ENCODE measurements around the gene CHKB.

Gene CHKB

DNA sequence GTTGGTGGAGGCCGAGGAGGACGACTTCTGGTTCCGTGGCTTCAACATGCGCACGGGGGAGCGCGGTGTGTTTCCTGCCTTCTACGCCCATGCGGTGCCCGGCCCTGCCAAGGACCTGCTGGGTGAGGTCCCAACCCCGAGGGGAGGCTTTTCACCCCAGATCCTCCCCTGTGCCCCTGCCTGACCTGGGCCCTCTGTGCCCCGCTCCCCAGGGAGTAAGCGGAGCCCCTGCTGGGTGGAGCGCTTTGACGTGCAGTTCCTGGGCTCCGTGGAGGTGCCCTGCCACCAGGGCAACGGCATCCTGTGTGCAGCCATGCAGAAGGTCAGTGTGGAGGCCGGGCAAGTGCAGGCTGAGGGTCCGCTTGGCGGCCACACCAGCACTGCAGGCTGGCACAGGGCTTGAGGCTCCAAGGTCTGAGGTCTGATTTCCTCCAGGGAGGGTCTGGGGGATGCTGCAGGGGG is 23.0 kb upstream of the CHKB start:
- Mint-ChIP-seq H3K27me3 (peaks cover 19% of the 10 kb centered on the region), H3K36me3 (peaks cover 1% of the 10 kb centered on the region), H3K27ac (no peak overlapping the region), H3K9me3 (no peaks in the 10 kb centered on the region), H3K4me1 (peaks cover 8% of the 10 kb centered on the region), H3K4me3 (no peak overlapping the region)

DNA sequence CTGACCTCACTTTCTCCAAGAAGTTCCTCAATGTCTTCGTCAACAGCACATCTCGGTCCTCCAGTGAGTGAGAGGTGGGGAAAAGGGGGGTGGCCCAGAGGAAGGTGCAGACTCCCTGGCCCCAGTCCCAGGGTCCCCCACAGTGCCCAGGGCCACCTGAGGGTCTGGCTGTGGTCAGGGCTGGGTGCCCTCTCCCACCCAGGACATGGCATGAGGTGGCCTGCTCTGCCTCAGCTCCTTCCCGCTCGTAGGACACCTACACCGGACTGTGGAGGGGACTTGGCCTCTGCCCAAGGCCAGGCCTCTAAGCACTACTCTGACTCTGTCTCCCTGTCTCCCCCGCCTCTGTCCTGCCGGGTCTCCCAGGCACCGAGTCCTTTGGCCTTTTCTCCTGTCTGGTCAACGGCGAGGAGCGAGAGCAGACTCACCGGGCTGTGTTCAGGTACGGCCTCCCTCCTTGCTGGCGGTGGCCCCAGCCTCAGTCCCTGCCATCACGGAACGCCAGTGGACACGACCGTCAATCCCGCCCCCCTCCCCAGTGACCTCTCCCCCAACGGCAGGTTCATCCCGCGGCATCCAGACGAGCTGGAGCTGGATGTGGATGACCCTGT is 22.5 kb upstream of the CHKB start:
- Mint-ChIP-seq H3K27ac (no peak overlapping the region), H3K9me3 (no peaks in the 10 kb centered on the region), H3K4me1 (peaks cover 8% of the 10 kb centered on the region), H3K27me3 (peaks cover 19% of the 10 kb centered on the region), H3K4me3 (no peak overlapping the region), H3K36me3 (peaks cover 1% of the 10 kb centered on the region)

DNA sequence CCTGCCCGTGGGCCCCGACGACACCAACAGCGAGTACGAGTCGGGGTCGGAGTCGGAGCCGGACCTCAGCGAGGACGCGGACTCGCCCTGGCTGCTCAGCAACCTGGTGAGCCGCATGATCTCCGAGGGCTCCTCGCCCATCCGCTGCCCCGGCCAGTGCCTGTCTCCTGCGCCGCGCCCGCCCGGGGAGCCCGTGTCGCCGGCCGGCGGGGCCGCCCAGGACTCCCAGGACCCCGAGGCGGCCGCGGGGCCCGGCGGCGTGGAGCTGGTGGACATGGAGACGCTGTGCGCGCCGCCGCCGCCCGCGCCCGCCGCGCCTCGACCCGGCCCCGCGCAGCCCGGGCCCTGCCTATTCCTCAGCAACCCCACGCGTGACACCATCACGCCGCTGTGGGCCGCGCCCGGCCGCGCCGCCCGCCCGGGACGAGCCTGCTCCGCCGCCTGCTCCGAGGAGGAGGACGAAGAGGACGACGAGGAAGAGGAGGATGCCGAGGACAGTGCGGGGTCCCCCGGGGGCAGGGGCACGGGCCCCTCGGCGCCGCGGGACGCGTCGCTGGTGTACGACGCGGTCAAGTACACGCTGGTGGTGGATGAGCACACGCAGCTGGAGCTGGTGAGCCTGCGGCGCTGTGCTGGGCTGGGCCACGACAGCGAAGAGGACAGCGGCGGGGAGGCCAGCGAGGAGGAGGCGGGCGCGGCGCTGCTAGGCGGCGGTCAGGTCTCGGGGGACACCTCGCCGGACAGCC is 21.8 kb upstream of the CHKB start:
- H3K27me3 Mint-ChIP-seq, result peaks cover 23% of the 10 kb centered on the region
- no peak overlapping the region for H3K4me3 Mint-ChIP-seq
- H3K9me3 Mint-ChIP-seq, result no peaks in the 10 kb centered on the region
- peaks cover 8% of the 10 kb centered on the region for H3K4me1 Mint-ChIP-seq
- H3K27ac Mint-ChIP-seq, result no peak overlapping the region
- H3K36me3 Mint-ChIP-seq, result peaks cover 1% of the 10 kb centered on the region

DNA sequence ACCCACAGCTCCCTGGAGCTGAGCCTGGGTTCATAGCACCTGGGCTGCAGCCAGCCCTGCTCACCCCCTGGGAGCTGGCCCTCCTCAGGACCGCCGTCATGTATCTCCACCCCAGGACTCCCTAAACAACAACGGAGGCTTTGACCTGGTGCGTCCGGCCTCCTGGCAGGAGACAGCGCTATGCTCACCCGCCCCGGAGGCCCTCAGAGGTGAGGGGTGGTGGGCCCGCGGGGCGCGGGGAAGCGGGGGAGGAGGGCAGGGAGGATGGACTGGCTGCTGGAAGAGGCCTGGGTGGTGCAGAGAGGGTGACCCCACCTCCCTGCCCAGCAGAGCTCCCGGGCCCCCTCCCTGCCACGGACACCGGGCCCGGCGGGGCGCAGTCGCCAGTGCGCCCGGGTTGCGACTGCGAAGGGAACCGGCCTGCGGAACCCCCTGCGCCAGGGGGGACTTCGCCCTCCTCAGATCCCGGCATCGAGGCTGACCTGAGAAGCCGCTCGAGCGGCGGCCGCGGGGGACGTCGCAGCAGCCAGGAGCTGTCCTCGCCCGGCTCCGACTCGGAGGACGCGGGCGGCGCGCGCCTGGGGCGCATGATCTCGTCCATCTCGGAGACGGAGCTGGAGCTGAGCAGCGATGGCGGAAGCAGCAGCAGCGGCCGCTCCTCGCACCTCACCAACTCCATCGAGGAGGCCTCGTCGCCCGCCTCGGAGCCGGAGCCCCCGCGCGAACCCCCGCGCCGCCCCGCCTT is 21.0 kb upstream of the CHKB start:
- Mint-ChIP-seq H3K27ac (no peak overlapping the region), H3K27me3 (peaks cover 23% of the 10 kb centered on the region), H3K9me3 (no peaks in the 10 kb centered on the region), H3K4me3 (no peak overlapping the region), H3K4me1 (peaks cover 8% of the 10 kb centered on the region), H3K36me3 (peaks cover 1% of the 10 kb centered on the region)

DNA sequence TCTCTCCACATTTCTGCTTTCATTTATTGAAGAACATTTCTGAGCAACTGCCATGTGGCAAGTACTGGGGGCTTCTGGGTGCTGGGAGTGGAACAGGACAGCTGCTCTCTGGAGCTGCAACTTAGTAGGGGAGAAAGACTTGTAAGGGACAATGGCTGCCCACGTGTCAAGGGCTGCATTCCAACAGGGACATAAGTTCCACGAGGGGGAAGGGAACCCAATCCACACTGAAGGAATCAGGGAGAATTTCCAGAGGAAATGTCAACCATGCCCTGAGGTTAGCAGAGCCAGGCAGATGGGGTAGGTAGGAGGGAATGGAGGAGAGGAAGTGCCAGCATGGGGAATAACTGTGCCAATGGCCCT is 19.7 kb upstream of the CHKB start:
- Mint-ChIP-seq H3K4me3 (peak overlapping the region; percentile 87), H3K27me3 (peaks cover 21% of the 10 kb centered on the region), H3K4me1 (peaks cover 8% of the 10 kb centered on the region), H3K27ac (no peak overlapping the region), H3K36me3 (peaks cover 3% of the 10 kb centered on the region), H3K9me3 (no peaks in the 10 kb centered on the region)

DNA sequence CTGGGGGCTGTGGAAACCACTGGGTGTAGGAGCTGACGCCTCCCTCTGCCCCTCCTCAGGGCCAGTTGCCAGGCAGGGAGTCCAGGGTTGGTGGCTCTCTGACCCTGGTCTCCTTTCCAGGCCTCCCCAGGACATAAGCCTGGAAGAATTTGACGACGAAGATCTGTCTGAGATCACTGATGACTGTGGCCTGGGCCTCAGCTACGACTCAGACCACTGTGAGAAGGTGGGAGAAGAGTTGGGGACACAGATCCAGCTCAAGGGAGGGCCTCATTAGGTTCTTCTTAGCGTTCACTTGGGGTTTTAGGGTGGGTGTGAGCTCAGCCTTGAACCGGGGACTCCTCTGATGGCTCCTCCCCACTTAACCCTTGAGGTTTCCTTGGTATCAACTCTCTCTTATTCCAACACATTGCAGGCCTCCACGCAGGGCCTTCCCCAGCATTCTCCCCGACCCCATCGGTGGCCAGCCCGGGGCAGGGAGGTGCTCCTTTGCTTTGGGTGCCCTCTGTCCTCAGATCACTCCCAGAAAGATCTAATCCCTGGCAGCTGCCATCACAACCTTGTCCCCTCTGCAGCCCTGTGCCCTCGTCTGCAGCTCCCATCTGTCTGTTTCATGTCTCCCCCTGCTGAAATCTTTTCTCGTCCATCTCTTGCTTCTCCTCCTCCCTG is 19.2 kb upstream of the CHKB start:
- Mint-ChIP-seq H3K9me3 (no peaks in the 10 kb centered on the region), H3K4me1 (peaks cover 8% of the 10 kb centered on the region), H3K36me3 (peaks cover 3% of the 10 kb centered on the region), H3K27me3 (peaks cover 21% of the 10 kb centered on the region), H3K4me3 (peak overlapping the region; percentile 87), H3K27ac (peak overlapping the region; percentile 80)

DNA sequence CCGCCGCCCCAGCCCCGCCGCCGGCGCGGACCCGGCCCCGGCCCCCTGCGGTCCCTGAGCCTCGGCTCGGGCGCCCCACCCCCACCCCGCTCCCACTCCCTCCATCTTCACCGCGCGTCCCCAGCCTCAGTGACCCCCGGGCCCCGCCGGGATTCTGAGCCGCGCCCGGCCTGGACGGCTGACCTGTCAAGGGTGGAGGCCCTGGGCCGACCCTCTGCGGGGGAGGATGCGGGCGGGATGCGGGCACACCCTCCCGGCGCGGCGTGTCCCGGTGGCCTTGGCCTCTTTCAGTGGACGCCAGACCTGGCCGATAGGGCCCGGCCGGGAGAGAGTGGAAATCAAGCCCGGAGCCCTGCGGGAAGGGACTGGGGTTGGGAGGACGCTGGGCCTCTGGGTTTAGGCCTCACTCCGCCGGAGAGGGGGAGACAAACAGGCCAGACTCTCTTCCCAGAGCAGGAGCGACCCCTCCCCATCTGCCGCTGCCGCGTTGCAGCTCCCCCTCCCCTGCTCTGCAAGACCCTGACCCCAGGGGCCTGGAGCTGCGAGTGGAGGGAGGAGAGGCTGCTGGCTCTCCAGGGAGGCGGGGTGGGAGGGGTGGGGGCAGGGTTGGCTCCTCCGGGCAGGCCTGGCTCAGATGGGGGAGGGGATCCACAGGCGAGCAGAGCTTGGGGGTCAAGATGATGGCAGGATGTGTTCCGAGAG is 18.5 kb upstream of the CHKB start:
- Mint-ChIP-seq H3K36me3 (peaks cover 3% of the 10 kb centered on the region), H3K9me3 (no peaks in the 10 kb centered on the region), H3K27ac (no peak overlapping the region), H3K4me3 (peak overlapping the region; percentile 87), H3K27me3 (peaks cover 21% of the 10 kb centered on the region), H3K4me1 (peaks cover 8% of the 10 kb centered on the region)

DNA sequence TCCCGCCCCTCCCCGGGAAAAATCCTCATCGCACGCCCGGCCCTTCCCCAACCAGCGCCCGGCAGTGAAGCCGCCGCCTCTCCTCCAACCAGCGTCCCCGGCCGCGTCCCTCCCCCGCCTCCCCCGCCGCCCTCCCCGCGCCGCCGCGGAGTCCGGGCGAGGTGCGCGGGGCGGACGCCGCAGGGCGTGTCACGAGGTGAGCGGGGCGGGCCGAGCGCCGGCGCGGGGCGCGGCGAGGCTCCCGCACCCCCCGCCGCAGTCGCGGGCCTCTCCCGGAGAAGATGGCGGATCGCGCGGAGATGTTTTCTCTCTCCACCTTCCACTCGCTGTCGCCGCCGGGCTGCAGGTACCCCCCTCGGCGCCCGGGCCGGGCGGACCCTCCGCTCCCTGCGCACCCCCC is 17.9 kb upstream of the CHKB start, which contains the start of gene MAPK8IP2:
MAPK8IP2 (plus strand) TSS at position 256 of the 400 bp plus-strand sequence; CDS start at position 282, 26 bp downstream.
- Mint-ChIP-seq H3K4me1 (peaks cover 8% of the 10 kb centered on the region), H3K9me3 (no peaks in the 10 kb centered on the region), H3K36me3 (peaks cover 3% of the 10 kb centered on the region), H3K27ac (no peak within 1 kb of the TSS), H3K4me3 (peak within 1 kb of the TSS; percentile 87), H3K27me3 (peaks cover 21% of the 10 kb centered on the region)

DNA sequence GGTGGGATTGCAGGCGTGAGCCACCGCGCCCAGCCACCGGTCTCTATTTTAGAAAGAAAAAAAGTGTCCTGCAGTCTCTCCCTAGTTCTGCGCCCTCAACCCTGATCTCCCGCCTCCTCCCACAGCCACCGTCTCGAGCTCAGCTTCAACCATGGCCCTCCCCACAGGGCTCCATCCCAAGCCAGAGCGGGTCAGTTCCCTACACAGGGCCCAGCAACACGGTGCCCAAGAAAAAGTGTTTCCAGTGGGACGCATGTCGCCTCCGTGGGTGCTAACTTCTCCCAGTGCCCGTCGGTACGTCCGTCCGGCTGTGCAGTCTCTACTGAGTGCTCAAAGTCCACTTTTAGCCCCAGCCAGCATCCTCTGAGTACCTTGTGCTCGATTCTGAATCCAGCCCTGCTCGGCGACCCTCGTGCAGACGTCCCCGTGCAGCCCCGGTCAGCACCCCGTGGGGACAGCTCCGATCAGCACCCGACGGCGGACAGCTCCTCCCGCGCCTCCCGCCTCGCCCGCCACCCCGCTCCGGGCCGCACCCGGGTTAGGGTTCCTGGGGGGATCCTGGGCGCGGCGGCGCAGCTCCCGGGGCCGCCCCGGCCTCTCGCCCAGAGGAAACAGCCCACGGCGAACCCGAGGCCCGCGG is 17.3 kb upstream of the CHKB start:
- Mint-ChIP-seq H3K27ac (no peak overlapping the region), H3K27me3 (peaks cover 21% of the 10 kb centered on the region)

DNA sequence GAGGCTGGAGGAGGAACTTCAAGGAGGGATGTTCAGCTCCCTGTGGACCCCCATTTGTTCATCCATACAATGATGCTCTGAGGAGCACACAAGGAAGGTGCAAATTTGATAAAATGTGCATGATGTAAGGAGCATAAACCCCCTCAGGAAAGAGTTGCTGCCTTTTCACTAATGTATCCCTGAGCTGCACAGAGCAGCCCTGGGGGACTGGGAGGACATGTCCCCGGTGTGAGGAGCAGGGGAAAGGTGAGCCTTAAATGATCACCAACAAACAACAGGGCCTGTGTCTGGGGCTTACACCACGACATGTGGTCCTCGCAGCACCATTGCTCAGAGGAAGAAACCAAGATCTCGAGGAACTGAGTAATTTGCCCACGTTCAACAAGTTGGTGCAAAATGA is 14.4 kb upstream of the CHKB start:
- H3K4me3 Mint-ChIP-seq, result no peak overlapping the region
- peaks cover 3% of the 10 kb centered on the region for H3K36me3 Mint-ChIP-seq
- no peak overlapping the region for H3K27ac Mint-ChIP-seq
- no peaks in the 10 kb centered on the region for H3K9me3 Mint-ChIP-seq
- peaks cover 11% of the 10 kb centered on the region for H3K27me3 Mint-ChIP-seq
- peaks cover 6% of the 10 kb centered on the region for H3K4me1 Mint-ChIP-seq

More for the DNA sequence above, 17.3 kb upstream of the CHKB start:
- Mint-ChIP-seq H3K4me1 (peaks cover 8% of the 10 kb centered on the region), H3K9me3 (no peaks in the 10 kb centered on the region), H3K36me3 (peaks cover 3% of the 10 kb centered on the region), H3K4me3 (peak overlapping the region; percentile 71)

DNA sequence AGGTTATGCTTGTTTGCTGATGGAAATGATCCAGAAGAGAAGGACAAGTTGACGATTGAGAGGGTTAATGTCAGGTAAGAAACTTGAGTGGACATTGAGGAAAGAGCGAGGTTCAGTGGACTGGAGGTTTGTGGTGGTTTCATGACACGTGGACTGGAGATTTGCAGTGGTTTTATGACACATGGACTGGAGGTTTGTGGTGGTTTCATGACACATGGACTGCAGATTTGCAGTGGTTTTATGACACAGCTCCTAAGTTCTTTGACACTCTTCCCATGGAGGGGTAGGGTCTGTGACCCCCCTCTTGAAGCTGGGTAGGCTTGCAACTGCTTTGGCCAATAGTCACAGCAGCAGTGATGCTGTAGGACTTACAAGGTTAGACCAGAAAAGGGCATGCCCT is 12.5 kb upstream of the CHKB start:
- peaks cover 5% of the 10 kb centered on the region for H3K36me3 Mint-ChIP-seq
- H3K27ac Mint-ChIP-seq, result no peak overlapping the region
- no peak overlapping the region for H3K4me3 Mint-ChIP-seq
- H3K9me3 Mint-ChIP-seq, result no peaks in the 10 kb centered on the region
- no peaks in the 10 kb centered on the region for H3K4me1 Mint-ChIP-seq
- peaks cover 4% of the 10 kb centered on the region for H3K27me3 Mint-ChIP-seq

DNA sequence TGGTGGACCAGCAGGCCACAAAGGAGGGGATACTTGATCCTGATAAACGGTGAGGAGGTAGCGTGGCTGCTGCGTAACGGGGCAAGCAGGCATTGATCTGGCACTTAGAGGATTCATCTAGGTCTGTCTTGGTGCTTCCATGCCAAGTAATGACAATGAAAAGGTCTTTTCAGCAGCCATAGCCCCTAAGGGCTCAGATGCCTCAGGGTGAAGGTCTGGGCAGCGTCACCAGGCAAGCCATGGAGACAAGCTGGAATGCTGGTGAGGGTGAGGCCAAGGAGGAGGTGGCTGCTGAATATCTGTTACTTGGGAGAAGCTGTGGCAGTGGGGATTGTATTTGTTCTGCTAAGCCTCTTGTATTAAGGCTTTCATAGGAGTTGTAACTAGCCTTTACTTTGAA is 4.8 kb upstream of the CHKB start:
- Mint-ChIP-seq H3K27me3 (no peaks in the 10 kb centered on the region), H3K4me3 (no peak overlapping the region), H3K36me3 (peaks cover 2% of the 10 kb centered on the region), H3K27ac (no peak overlapping the region), H3K9me3 (no peaks in the 10 kb centered on the region), H3K4me1 (peaks cover 7% of the 10 kb centered on the region)

DNA sequence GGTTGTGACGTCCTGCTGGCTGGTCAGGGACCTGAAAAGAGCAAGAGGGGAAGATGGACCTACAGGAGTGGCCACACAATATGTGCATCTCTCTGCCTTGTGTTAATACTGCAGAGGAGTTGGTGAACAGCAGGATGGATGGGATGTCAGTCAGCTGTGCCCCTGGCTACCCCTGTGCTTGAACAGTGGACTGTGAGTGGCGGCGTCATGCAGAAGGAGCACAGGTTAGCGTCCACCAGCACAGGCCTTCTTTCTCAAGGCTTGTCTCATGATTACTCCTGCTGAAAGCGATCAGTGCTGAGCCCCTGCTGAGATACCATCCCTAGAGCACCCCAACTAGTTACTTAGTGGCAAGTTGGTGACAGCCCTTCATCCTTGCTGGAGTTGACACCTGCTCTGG is 3.8 kb upstream of the CHKB start:
- Mint-ChIP-seq H3K4me3 (no peak overlapping the region), H3K4me1 (peaks cover 7% of the 10 kb centered on the region), H3K27ac (no peak overlapping the region), H3K36me3 (peaks cover 2% of the 10 kb centered on the region), H3K9me3 (no peaks in the 10 kb centered on the region), H3K27me3 (no peaks in the 10 kb centered on the region)

DNA sequence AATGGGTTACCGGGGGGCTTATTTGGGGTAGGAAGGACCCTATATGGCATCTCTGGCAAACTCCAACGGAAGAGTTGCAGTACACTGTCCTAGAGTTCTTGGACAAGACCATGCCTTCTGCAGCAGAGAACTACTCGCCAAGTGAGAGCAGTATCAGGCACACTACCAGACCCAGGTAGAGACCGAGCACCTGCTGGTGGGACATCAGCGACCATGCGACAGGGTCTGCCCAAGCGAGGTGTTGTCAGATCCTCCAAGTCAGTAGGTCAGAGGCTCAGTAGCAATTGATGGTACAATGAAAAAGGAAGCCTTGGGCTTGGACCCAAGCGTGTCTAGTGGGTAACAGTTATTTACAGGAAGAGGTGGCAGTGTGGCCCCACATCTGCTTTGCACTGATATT is 3.1 kb upstream of the CHKB start:
- Mint-ChIP-seq H3K27me3 (no peaks in the 10 kb centered on the region), H3K4me3 (no peak overlapping the region), H3K9me3 (no peaks in the 10 kb centered on the region), H3K27ac (no peak overlapping the region), H3K4me1 (peaks cover 7% of the 10 kb centered on the region), H3K36me3 (no peaks in the 10 kb centered on the region)

DNA sequence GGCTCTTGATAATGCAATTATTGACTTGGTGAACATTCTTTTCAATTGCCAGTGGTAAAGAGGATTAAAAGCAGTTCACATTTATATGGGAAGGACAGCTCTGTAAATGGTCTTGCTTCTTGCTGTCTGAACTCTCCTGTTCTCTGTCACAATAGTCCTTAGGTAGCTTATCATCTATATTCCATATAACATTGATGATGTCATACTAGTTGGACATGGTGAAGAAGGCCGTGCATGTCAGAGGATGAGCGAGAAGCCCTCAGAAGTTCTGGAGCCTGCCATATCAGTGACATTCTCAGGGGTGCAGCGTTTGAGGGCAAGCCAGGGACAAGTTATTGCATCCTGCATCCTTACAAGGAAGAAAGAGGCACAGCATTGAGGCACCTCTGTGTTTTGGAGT is 2.6 kb upstream of the CHKB start:
- Mint-ChIP-seq H3K9me3 (no peaks in the 10 kb centered on the region), H3K4me1 (peaks cover 11% of the 10 kb centered on the region), H3K27me3 (no peaks in the 10 kb centered on the region), H3K36me3 (no peaks in the 10 kb centered on the region), H3K4me3 (no peak overlapping the region), H3K27ac (no peak overlapping the region)

Data from activated naive CD4-positive, alpha-beta T cell treated with anti-CD3 and anti-CD28 coated beads, Interleukin-2, amount 50 U/mL, for 24 hours (primary cell).